Measurements from ENCODE around the gene CNTROB.

DNA sequence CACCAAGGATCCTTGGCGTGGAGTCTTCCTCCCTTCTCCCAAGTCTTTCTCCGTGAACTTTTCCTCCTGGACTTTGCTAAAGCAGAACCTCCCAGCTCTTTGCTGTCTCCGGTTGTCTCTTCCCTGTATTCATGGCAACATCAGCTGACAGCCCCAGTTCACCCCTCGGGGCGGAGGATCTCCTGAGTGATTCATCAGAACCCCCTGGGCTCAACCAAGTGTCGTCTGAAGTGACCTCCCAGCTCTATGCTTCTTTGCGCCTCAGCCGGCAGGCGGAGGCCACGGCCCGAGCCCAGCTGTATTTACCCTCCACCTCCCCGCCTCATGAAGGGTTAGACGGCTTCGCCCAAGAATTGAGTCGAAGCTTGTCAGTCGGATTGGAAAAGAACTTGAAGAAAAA, 943 bp downstream of the CNTROB start:
- TF ChIP-seq, protein P1, sequence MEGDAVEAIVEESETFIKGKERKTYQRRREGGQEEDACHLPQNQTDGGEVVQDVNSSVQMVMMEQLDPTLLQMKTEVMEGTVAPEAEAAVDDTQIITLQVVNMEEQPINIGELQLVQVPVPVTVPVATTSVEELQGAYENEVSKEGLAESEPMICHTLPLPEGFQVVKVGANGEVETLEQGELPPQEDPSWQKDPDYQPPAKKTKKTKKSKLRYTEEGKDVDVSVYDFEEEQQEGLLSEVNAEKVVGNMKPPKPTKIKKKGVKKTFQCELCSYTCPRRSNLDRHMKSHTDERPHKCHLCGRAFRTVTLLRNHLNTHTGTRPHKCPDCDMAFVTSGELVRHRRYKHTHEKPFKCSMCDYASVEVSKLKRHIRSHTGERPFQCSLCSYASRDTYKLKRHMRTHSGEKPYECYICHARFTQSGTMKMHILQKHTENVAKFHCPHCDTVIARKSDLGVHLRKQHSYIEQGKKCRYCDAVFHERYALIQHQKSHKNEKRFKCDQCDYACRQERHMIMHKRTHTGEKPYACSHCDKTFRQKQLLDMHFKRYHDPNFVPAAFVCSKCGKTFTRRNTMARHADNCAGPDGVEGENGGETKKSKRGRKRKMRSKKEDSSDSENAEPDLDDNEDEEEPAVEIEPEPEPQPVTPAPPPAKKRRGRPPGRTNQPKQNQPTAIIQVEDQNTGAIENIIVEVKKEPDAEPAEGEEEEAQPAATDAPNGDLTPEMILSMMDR (conservative IDR thresholded peaks at IDR 0.05; ENCODE audit: low read length), result peak; percentile 39; the same call in 1 of the 2 replicates
- no peak for TF ChIP-seq EZH2phosphoT487 (IDR thresholded peaks at IDR 0.05; ENCODE audit: borderline replicate concordance, low read depth, low read length)
